Heart left ventricle (tissue), 13 donors: Measurements from ENCODE around the gene MSL1.

ENCODE experiments used
- CTCF ChIP-seq, 12 donors: fragments of 200-600 bp; sonication (generic) in 4 of 12; IDR thresholded peaks; one replicate each; pipeline versions ENCODE4 v1.5.0 to v1.8.0; 2018 to 2022; ENCODE audit warnings: antibody characterized with exemption in 12 of 12, mild to moderate bottlenecking in 5 of 12
- POLR2A ChIP-seq, 2 donors: fragments of 450-650 bp; IDR thresholded peaks; one replicate each; pipeline ENCODE4 v1.6.1; 2017; ENCODE audit warnings: antibody characterized with exemption in 2 of 2, mild to moderate bottlenecking in 2 of 2, moderate library complexity in 2 of 2
- donor health status: ischemic (EF 13 %, LVEDD 7.1; RV severe dilation, severe dysfunction).
- donor health status: DM: no; HTN: yes; CAD: no.
- donor health status: DM: no; HTN: no; CAD: no.
- donor health status: ischemic (EF 25% LVEDD 6.9; RV normal size, moderate dysfunction).
- donor health status: ischemic (EF 25% LVEDD 5.7; RV mildly dilated, moderate dysfunction).
- donor health status: ischemic (EF 35%, LVEDD 5.7; RV mildly dilated, moderate dysfunction).
- donor health status: nonischemic (EF 11% LVEDD 7.7; RV severe dilation, severe dysfunction).
- donor health status: DM: yes; HTN: yes; CAD: no.
- donor health status: PGD.
- donor health status: ischemic (EF 29% LVEDD 5.4; RV normal size, mild dysfunction).
- donor health status: nonischemic (EF 23%, LVEDD 6.1; RV moderate dilation, normal function).

GRCh38 chr17:40094874-40095273, 26.9 kb upstream of the MSL1 start:
- no peak for TF ChIP-seq CTCF (IDR thresholded peaks at IDR 0.05)
- no peak for TF ChIP-seq POLR2A (IDR thresholded peaks at IDR 0.05)
